GM18861 (cell line): ENCODE data around the gene DPH6.
A peak's percentile ranks its signal among the peaks of the same experiment; 100 is the strongest.
"Not testable (repeated sequence)": the region's sequence is repeated elsewhere in the genome, so short reads cannot be mapped to it uniquely, and the experiment has no call there.

Experiments used
- ATAC-seq: cut with Tn5 transposase; IDR thresholded peaks from one replicate; pipeline ENCODE4 v1.9.1; 2021; ENCODE audit not compliant: unreplicated experiment

Gene DPH6

GRCh38 chr15:35545824-35546510 lies at the start of gene DPH6:
Gene DPH6, minus strand, starts transcription at chr15:35546165. Its CDS starts 24 bp downstream, at chr15:35546141.
- ATAC-seq: peak; percentile 76

DNA sequence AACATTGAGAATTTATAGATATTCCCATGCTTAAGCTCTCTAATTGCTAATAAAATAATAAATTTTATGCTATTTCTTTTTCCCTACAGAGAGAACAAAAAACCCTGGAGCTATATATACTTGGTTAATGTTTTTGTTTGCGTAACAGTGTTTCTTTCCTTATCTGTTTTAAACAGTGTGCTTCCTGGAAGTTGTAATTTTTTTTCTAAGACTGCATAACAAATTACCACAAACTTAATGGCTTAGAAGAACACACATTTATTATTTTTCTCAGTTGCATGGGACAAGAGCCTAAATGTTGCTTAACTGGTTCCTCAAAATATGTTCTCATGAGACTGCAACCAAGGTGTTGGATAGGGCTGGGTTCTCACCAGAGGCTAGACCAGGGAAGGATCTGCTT lies 49.7 kb upstream of the DPH6 start:
- no peak for ATAC-seq

- ATAC-seq: not testable (repeated sequence)
Measured at GRCh38 chr15:35591987-35592386, 46.0 kb upstream of the DPH6 start.

GRCh38 chr15:35583863-35584528 lies 38.0 kb upstream of the DPH6 start:
- no peak for ATAC-seq

DNA sequence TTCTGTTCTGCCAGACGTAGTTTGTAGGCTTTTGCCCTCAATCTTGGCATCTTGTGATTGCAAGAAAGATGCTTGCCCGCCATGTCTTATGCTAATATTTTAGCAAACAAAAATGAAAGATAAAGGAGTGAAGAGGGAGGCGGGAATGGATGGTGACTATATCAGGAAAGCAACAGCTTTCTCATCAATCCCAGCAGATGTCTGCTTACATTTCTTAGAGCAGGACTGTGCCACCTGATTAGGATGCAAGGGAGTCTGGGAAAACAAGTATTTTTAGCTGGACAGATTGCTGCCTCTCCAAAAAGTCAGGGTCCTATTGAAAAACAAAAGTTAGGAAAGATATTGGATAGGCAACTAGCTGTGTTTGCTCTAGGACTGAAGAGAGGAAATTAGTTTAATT lies 34.6 kb upstream of the DPH6 start:
- ATAC-seq: no peak

DNA sequence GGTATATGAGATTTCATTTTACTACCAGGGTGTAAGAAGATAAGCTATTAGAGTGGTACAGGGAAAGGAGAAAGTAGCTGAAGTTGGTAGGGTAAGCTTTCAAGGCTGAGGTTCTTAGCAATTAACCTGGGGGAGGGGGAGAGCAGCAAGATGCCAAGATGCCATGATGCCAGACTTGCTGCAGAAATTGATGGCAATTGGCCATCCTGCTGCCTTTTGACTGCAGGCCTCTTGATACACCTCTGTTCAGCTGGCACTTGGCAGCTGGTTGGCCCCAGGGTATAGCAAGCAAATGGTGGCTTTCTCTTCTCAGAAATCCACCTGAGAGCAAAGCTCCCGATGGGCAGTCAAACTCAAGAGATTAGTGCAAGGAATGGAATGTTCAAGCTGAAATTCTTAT lies 21.4 kb upstream of the DPH6 start:
- ATAC-seq: no peak

DNA sequence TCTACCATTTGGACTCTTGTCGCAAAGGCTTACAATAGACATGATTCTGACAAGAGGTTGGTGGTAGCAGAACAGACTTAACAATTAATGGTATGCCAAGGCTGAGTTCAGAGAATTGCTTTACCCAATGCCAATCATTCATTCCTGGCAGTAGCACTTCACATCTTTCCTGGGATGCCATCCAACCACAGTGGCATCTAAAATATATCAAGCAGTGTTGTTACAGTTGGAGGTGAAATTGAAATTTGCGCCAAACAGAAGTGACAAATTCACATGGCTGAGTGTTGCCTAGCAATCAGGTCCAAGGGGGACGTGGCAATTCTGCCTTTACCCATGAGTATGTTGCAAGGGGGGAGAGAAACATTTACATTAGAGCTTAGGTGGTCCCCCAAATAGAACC lies 21.0 kb upstream of the DPH6 start:
- ATAC-seq: no peak

DNA sequence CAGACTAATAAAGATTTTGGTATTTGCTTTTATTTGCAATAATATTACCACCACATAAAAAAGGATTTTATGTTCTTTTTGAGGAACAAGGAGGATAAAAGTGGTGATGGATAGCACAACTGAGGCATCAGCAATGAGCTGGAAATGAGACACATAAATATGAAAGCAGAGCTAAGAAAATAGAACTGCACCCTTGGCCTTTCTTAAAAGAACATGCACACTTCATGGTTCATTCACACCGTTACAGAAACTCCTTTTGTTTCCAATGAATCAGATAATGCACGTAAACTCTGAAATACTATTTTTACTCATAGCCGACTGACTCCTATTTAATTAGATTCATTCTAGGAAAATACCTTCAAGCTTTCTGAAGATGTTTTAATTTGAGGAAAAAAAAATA lies 19.9 kb upstream of the DPH6 start:
- no peak for ATAC-seq

- ATAC-seq: no peak
Measured at GRCh38 chr15:35562641-35563040, 16.7 kb upstream of the DPH6 start.

GRCh38 chr15:35561308-35561707 lies 15.3 kb upstream of the DPH6 start:
- ATAC-seq: no peak

DNA sequence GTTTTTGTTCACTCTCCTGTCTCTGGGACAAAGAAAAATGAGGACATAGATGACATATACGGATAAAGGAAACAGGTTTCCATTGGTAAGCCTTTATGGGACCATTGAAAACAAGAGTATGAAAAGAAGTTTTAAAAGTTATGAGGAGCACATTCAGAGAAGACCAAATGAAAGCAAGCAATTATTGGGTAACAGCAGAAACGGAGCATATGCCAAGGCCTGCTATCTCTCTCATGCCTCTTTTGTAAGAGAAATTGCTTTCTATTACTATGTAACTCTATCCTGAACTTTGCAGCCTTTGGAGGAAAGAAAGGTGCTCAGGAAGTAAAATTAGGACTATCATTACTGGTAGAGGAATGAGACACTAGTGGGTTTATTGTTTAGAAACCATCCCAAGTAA lies 14.9 kb upstream of the DPH6 start:
- no peak for ATAC-seq

GRCh38 chr15:35560258-35560657 lies 14.3 kb upstream of the DPH6 start:
- ATAC-seq: no peak

DNA sequence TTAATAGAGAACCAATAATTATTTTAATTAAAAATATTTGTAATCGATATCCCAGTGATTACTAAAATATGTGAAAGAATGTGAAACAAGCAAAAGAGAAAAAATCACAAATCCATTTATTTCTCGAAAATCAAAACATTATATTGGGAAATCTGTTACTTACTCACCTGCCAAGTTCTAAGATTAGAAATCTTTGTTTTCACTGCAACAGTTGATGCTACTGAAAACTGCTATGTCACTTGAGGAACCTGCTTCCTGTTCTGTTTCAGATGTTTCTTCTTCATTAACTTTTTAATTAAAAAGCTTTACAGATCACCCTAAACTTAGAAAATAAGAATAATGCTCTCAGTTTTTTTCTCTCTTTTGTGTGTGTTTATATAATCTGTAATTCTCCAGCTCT lies 13.7 kb upstream of the DPH6 start:
- no peak for ATAC-seq

- ATAC-seq: no peak
Measured at GRCh38 chr15:35557544-35557943, 11.6 kb upstream of the DPH6 start.

DNA sequence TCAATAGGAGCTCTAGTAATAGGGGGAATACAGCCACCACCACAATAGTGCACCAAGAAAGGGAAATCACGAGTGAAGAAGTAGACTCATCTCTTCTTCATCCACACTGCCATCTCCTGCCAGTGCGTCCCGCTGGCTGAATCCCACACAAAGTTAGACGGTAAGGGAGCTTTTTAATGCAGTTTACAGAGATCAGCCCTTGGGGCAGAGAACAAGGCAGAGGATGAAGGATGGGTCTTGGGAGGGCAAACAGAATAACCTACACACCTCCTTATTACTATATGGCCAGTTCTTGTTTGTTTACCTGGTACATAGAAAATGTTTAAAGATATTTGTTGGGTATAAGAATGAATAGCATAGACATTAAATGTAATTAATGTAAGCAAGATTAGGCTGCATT lies 11.0 kb upstream of the DPH6 start:
- ATAC-seq: no peak

GRCh38 chr15:35555244-35555643 lies 9.3 kb upstream of the DPH6 start:
- no peak for ATAC-seq

DNA sequence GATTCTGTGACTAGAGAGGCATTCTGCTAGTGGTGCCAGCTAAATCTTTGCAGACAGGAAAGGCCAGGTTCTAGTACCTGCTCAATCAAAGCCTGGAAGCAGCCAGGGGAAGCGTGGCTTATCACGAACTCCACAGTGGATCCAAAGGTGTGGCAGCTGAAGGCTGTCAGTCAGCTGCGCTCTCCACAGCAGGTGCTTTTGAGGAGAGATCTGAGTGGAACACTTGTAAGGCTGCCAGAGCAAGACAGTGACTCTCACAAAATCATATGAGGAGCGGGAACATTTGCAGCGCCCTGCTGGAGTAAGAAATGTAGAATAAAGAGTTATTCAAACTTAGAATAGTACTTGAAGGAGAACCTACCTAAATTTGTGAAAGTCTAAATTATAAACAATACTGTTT lies 5.0 kb upstream of the DPH6 start:
- ATAC-seq: no peak

- ATAC-seq: no peak
Measured at GRCh38 chr15:35549567-35549966, 3.6 kb upstream of the DPH6 start.

GRCh38 chr15:35548435-35548834 lies 2.5 kb upstream of the DPH6 start:
- no peak for ATAC-seq

GRCh38 chr15:35547775-35548364 lies 1.9 kb upstream of the DPH6 start:
- no peak for ATAC-seq

GRCh38 chr15:35546511-35547381 lies 781 bp upstream of the DPH6 start:
- peak; percentile 31 for ATAC-seq
